ENCODE results near the gene SCN9A.
"Not testable (repeated sequence)": the region's sequence is repeated elsewhere in the genome, so short reads cannot be mapped to it uniquely, and the experiment has no call there.

Gene SCN9A

DNA sequence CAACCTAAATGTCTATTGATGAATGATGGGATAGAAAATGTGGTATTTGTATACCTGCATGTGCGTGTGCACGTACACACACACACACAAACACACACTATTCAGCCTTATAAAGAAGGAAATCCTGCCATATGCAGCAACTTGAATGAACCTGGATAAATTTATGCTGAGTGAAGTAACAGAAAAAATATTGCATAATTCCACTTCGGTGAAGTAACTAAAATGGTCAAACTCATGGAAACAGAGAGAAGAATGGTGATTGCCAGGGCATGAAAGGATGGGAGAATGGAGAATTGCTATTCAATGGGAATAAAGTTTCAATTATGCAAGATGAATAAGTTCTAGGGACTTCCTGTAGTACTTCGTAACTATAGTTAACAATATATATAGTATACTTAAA lies 152.4 kb downstream of the SCN9A start:
- Histone ChIP-seq H3K36me3 (ENCODE audit: insufficient read depth, low read length) (no peaks in the 10 kb centered on the region), H3K4me3 (ENCODE audit: low read depth, low read length, poor library complexity, severe bottlenecking) (no peak overlapping the region), H2AFZ (ENCODE audit: low read length) (no peak overlapping the region), H3K9me3 (ENCODE audit: low read length) (no peaks in the 10 kb centered on the region), H3K79me2 (ENCODE audit: insufficient read depth, low read length) (no peaks in the 10 kb centered on the region), H3K27me3 (ENCODE audit: insufficient read depth, low read length) (no peaks in the 10 kb centered on the region), H3K27ac (ENCODE audit: low read depth, low read length, poor library complexity, severe bottlenecking) (no peak overlapping the region), H3K4me2 (ENCODE audit: low read length) (no peak overlapping the region), H3K9ac (ENCODE audit: low read length) (no peak overlapping the region), H3F3A (ENCODE audit: insufficient read depth, low read length) (no peaks in the 10 kb centered on the region), H3K4me1 (ENCODE audit: insufficient read depth, low read length, severe bottlenecking) (no peaks in the 10 kb centered on the region), H3K9me2 (ENCODE audit: low read depth, low read length) (no peaks in the 10 kb centered on the region), H4K20me1 (ENCODE audit: insufficient read depth, low read length) (no peaks in the 10 kb centered on the region)
- TF ChIP-seq, protein P1, sequence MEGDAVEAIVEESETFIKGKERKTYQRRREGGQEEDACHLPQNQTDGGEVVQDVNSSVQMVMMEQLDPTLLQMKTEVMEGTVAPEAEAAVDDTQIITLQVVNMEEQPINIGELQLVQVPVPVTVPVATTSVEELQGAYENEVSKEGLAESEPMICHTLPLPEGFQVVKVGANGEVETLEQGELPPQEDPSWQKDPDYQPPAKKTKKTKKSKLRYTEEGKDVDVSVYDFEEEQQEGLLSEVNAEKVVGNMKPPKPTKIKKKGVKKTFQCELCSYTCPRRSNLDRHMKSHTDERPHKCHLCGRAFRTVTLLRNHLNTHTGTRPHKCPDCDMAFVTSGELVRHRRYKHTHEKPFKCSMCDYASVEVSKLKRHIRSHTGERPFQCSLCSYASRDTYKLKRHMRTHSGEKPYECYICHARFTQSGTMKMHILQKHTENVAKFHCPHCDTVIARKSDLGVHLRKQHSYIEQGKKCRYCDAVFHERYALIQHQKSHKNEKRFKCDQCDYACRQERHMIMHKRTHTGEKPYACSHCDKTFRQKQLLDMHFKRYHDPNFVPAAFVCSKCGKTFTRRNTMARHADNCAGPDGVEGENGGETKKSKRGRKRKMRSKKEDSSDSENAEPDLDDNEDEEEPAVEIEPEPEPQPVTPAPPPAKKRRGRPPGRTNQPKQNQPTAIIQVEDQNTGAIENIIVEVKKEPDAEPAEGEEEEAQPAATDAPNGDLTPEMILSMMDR (IDR thresholded peaks at IDR 0.05; ENCODE audit: low read length) = no peak
- TF ChIP-seq EZH2 (IDR thresholded peaks at IDR 0.05; ENCODE audit: borderline replicate concordance, low read length) = no peak

DNA sequence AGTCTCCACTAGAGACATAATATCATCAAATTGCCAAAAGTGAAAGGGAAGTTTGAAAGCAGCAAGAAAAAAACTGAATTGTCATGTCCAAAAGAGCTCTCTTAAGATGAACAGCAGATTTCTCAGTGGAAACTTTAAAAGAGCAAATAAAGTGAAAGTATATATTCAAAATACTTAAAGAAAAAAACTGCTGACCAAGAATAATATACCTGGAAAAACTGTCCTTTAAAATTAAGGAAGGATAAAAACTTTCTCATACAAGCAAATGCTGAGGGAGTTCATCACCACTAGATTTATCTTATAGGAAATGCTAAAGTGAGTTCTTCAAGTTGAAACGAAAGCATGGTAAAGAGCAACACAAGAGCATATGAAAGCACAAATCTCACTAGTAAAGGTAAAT lies 164.7 kb downstream of the SCN9A start:
- H4K20me1 ChIP-seq (ENCODE audit: insufficient read depth, low read length) = no peaks in the 10 kb centered on the region
- H3K4me1 ChIP-seq (ENCODE audit: insufficient read depth, low read length, severe bottlenecking) = no peaks in the 10 kb centered on the region
- no peaks in the 10 kb centered on the region for H3K9me3 ChIP-seq (ENCODE audit: low read length)
- TF ChIP-seq EZH2 (IDR thresholded peaks at IDR 0.05; ENCODE audit: borderline replicate concordance, low read length) = no peak
- TF ChIP-seq, protein P1 (IDR thresholded peaks at IDR 0.05; ENCODE audit: low read length) = no peak
- H3K79me2 ChIP-seq (ENCODE audit: insufficient read depth, low read length) = no peaks in the 10 kb centered on the region
- no peak overlapping the region for H3K4me3 ChIP-seq (ENCODE audit: low read depth, low read length, poor library complexity, severe bottlenecking)
- no peaks in the 10 kb centered on the region for H3K36me3 ChIP-seq (ENCODE audit: insufficient read depth, low read length)
- H3F3A ChIP-seq (ENCODE audit: insufficient read depth, low read length) = no peaks in the 10 kb centered on the region
- no peak overlapping the region for H3K27ac ChIP-seq (ENCODE audit: low read depth, low read length, poor library complexity, severe bottlenecking)
- no peak overlapping the region for H2AFZ ChIP-seq (ENCODE audit: low read length)
- no peaks in the 10 kb centered on the region for H3K9me2 ChIP-seq (ENCODE audit: low read depth, low read length)
- H3K9ac ChIP-seq (ENCODE audit: low read length) = no peak overlapping the region
- H3K4me2 ChIP-seq (ENCODE audit: low read length) = no peak overlapping the region
- no peaks in the 10 kb centered on the region for H3K27me3 ChIP-seq (ENCODE audit: insufficient read depth, low read length)

DNA sequence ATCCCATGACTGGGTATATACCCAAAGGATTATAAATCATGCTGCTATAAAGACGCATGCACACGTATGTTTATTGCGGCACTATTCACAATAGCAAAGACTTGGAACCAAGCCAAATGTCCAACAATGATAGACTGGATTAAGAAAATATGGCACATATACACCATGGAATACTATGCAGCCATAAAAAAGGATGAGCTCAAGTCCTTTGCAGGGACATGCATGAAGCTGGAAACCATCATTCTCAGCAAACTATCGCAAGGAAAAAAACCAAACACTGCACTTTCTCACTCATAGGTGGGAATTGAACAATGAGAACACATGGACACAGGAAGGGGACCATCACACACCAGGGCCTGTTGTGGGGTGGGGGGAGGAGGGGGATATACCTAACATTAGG lies 165.8 kb downstream of the SCN9A start:
- not testable (repeated sequence) for H3K36me3 ChIP-seq (ENCODE audit: insufficient read depth, low read length); H4K20me1 ChIP-seq (ENCODE audit: insufficient read depth, low read length); H3K4me3 ChIP-seq (ENCODE audit: low read depth, low read length, poor library complexity, severe bottlenecking); H3K27ac ChIP-seq (ENCODE audit: low read depth, low read length, poor library complexity, severe bottlenecking); H3K4me1 ChIP-seq (ENCODE audit: insufficient read depth, low read length, severe bottlenecking); H3K9me3 ChIP-seq (ENCODE audit: low read length); H2AFZ ChIP-seq (ENCODE audit: low read length); H3K27me3 ChIP-seq (ENCODE audit: insufficient read depth, low read length); H3K9me2 ChIP-seq (ENCODE audit: low read depth, low read length); H3K9ac ChIP-seq (ENCODE audit: low read length); H3F3A ChIP-seq (ENCODE audit: insufficient read depth, low read length); H3K4me2 ChIP-seq (ENCODE audit: low read length); H3K79me2 ChIP-seq (ENCODE audit: insufficient read depth, low read length)

DNA sequence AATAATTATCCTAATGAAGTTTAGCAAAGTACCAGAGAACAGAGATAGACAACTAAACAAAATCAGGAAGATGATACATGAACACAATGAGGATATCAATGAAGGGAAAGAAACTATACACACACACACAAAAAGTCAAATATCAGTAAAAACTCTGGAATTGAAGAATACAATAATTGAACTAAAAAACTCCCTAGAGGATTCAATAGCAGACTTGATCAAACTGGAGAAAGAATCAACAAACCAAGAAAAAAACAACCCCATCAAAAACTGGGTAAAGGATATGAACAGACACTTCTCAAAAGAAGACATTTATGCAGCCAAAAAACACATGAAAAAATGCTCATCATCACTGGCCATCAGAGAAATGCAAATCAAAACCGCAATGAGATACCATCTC lies 166.4 kb downstream of the SCN9A start:
- not testable (repeated sequence) for H3K4me1 ChIP-seq (ENCODE audit: insufficient read depth, low read length, severe bottlenecking); H2AFZ ChIP-seq (ENCODE audit: low read length); H3K9me3 ChIP-seq (ENCODE audit: low read length); H3K9ac ChIP-seq (ENCODE audit: low read length); H3K27ac ChIP-seq (ENCODE audit: low read depth, low read length, poor library complexity, severe bottlenecking); H3F3A ChIP-seq (ENCODE audit: insufficient read depth, low read length); H3K9me2 ChIP-seq (ENCODE audit: low read depth, low read length); H3K27me3 ChIP-seq (ENCODE audit: insufficient read depth, low read length); H3K36me3 ChIP-seq (ENCODE audit: insufficient read depth, low read length); H4K20me1 ChIP-seq (ENCODE audit: insufficient read depth, low read length); H3K4me3 ChIP-seq (ENCODE audit: low read depth, low read length, poor library complexity, severe bottlenecking); H3K79me2 ChIP-seq (ENCODE audit: insufficient read depth, low read length); H3K4me2 ChIP-seq (ENCODE audit: low read length)

DNA sequence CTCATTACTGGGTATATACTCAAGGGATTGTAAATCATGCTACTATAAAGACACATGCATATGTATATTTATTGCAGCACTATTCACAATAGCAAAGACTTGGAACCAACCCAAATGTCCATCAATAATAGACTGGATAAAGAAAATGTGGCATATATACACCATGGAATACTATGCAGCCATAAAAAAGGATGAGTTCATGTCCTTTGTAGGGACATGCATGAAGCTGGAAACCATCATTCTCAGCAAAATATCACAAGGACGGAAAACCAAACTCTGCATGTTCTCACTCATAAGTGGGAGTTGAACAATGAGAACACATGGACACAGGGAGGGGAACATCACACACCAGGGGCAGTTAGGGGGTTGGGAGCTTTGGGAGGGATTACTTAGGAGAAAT lies 169.6 kb downstream of the SCN9A start:
- not testable (repeated sequence) for H3K27me3 ChIP-seq (ENCODE audit: insufficient read depth, low read length); H3K4me2 ChIP-seq (ENCODE audit: low read length); H3K9me3 ChIP-seq (ENCODE audit: low read length); H3K79me2 ChIP-seq (ENCODE audit: insufficient read depth, low read length); H2AFZ ChIP-seq (ENCODE audit: low read length); H3K27ac ChIP-seq (ENCODE audit: low read depth, low read length, poor library complexity, severe bottlenecking); H3K9ac ChIP-seq (ENCODE audit: low read length); H4K20me1 ChIP-seq (ENCODE audit: insufficient read depth, low read length); H3F3A ChIP-seq (ENCODE audit: insufficient read depth, low read length); H3K4me1 ChIP-seq (ENCODE audit: insufficient read depth, low read length, severe bottlenecking); H3K9me2 ChIP-seq (ENCODE audit: low read depth, low read length); H3K4me3 ChIP-seq (ENCODE audit: low read depth, low read length, poor library complexity, severe bottlenecking); H3K36me3 ChIP-seq (ENCODE audit: insufficient read depth, low read length)
